Retina (tissue), 1 donor: ENCODE data around the gene UTS2B.

Source experiments
- DNase-seq: peaks from one replicate; pipeline ENCODE4 v3.0.0-alpha.2; 2016

Gene UTS2B

DNA sequence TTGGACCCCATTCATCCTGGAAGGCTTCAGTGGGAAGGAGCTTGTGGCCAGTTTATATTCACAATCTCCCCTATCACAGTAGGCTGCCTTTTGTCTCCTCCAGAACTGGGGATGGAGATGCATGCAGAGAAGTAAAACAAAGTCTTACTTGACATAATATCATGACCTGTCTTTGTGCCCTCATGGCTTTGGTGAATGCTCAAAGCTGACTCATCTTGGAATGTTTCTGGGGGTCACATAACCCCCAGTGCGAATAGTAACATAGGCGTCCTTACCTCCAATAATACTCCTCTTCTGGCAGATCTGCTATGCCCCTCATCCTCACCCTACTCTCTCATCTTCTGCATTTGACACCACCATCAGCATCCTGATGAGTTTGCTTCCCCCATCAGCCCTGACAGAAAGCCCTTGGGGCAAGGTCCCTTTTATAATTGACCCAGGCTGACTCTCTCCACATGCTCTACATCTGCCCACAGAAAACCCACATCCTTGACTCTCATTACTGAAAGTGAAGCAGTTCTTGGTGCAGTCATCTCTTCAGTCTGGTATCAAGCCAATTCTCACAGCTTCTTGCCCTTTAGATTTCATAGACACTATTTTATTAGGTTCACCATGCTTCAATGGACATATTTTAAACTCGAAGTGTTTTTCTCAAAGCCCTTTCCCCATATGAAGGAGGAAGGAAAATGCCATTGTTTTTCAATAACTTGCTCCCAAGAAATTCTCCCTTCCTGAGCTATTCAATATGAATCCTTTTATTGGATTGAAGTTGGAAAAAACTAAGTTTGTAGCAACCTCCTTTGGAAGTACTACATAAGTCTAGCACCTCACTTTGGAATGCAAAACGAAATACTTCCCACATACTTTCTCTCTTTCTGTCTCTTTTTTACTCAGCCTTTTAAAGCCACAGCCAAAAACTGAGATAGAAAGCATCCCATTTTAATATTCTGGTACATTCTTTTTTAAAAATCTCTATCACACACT, 94.7 kb downstream of the UTS2B start:
- no peak for DNase-seq

DNA sequence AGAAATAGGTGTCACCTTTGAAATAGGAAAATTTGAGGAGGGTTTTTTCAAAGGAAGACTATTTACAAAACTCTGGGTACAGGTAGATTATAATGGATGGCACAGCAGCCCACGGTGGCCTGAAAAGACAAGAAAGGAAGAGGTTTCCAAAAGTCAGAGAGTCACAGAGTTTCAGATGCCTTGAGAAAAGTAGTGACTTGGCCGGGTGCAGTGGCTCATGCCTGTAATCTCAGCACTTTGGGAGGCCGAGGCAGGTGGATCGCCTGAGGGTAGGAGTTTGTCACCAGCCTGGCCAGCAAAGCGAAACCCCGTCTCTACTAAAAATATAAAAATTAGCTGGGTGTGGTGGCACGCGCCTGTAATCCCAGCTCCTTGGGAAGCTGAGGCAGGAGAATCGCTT, 96.1 kb downstream of the UTS2B start:
- DNase-seq, result no peak

DNA sequence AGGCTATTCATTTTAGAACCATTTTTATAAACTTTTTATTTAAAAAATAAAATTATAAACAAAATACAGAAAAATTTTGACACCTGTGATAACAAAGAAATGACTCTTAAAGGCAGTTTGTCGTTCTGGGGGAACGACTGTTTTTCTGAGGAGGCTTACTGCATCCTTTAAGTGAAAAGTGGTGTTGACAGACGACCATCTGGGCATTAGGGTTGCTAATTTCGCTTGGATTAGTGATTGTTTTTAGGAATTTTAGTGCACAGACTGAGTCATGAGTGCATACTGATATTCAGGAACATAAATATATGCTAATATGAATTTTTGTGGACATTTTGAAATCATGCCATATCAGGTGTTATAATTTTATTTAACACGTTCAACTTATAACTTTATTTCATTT, 102.8 kb downstream of the UTS2B start:
- DNase-seq, result no peak

DNA sequence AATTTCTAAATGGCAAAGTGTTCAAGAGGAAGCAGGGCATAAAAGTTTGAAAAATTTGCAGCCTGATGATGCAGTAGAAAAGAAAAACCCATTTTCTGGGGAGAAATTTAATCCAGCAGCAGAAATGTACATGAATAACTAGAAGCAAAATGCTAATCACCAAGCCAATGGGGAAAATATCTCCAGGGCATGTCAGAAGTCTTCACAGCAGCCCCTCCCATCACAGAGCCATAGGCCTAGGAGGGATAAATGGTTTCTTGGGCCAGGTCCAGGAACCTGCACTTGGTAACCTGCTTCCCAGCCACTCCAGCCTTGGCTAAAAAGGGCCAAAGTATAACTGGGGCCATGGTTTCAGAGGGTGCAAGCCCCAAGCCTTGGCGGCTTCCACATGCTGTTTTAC, 108.7 kb downstream of the UTS2B start:
- DNase-seq, result no peak

DNA sequence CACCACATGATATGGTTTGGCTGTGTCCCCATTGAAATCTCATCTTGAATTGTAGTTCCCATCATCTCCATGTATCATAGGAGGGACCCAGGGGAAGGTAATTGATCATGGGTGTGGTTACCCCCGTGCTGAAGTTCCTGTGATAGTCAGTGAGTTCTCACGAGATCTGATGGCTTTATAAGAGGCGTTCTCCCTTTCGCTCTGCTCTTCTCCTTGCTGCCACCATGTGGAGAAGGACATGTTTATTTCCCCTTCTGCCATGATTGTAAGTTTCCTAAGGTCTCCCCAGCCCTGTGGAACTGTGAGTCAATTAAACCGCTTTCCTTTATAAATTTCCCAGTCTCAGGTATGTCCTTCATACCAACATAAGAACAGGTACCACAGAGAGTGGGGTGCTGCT, 109.4 kb downstream of the UTS2B start:
- DNase-seq, result no peak

DNA sequence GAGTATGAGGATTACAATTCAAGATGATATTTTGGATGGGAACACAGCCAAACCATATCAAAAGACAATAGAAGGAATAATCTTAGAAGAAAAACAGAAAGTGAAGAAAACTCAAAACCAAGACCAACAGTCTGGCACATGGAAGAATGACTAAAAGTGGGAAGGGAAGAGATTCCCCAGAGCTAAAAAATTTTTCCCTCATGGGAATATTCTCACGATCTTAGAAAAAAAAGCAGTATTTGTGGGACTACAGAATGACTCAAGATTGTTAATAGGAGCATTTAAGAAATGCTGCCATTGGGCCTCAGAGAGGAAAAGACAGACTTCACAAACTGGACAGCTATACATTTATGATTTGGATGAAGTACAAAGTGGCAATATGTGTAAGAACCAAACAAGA, 113.0 kb downstream of the UTS2B start:
- no peak for DNase-seq
